GM06990 (cell line): ENCODE measurements around the gene PALMD.

ENCODE experiments used
- DNase-seq: peaks from one replicate; pipeline ENCODE4 v3.0.0-alpha.2; 2011; ENCODE audit not compliant: insufficient read length; ENCODE audit errors: extremely low read depth
- H3K27me3 ChIP-seq: replicated peaks from 2 replicates; pipeline ENCODE4 v1.6.0; 2011; ENCODE audit warnings: low read length; ENCODE audit not compliant: control insufficient read depth, insufficient read depth
- H3K36me3 ChIP-seq: 2 replicates; pipeline ENCODE4 v1.5.1; 2011; ENCODE audit warnings: low read length; ENCODE audit not compliant: control insufficient read depth, insufficient read depth
- H3K4me3 ChIP-seq: replicated peaks from 2 replicates; pipeline ENCODE4 v1.5.1; 2011; ENCODE audit warnings: low read depth, mild to moderate bottlenecking, control low read depth, low read length
- CTCF ChIP-seq: IDR thresholded peaks from 2 replicates; pipeline ENCODE4 v1.5.1; 2011; ENCODE audit warnings: low read length, control low read depth, mild to moderate bottlenecking, inconsistent platforms; ENCODE audit not compliant: insufficient read depth, poor library complexity, severe bottlenecking

PALMD gene

DNA sequence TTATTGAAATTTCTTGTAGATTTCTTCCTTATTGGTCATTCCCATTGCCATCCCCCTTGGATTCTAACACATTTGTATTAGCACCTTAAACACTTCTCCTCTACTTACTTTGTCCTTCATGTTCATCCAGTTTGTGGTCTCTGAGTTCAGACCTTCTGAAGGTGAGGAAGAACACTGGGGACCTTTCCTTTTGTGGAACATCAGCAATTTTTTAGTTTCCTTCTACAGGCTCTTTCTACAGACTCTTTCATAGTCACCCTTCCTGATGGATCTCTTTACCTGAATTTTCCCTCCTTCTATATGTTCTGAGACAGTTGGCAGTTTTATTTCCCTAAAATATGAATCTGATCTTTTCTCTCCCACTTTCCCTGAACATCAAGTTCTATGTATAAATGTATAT is 4.4 kb upstream of the PALMD start:
- TF ChIP-seq CTCF: no peak
- no peak for DNase-seq

GRCh38 chr1:99642053-99642452 is 3.9 kb upstream of the PALMD start:
- no peak for DNase-seq
- TF ChIP-seq CTCF: no peak
- no peak overlapping the region for H3K4me3 ChIP-seq
- H3K36me3 ChIP-seq: no peaks in the 10 kb centered on the region
- no peaks in the 10 kb centered on the region for H3K27me3 ChIP-seq

More for the DNA sequence above, 4.4 kb upstream of the PALMD start:
- no peak overlapping the region for H3K4me3 ChIP-seq
- H3K36me3 ChIP-seq: no peaks in the 10 kb centered on the region
- H3K27me3 ChIP-seq: no peaks in the 10 kb centered on the region

DNA sequence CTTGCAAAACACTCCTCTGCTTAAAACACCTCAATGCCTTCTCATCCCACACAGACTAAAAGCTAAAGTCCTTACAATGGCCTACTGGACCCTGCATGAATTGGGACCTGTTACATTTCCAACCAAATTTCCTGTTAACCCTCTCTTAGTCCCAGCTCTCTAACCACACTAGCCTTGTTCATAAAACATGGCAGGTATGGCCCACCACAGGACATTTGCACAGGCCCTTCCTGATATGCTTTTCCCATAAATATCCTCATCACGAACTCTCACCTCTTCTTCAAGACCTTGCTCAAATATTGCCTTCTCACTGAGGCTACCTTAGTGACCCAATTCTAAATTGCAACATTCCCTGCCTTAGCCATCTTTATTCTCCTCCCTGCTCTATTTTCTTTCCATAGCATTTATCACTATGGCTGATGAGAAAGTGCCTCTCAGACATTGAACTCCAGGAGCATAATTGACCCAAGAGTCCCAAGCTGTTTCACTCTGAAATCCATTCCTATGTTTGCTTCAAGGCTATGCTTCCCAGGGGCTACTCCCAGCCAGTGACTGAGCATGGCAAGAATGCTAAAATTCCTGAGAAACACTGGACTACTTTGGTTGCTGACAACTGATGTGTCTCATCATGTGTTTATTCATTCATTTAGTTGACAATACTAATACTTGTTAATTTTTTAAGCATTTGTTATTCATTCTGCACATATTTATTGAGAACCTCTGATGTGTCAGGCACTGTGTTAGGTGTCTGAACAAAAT is 2.7 kb upstream of the PALMD start:
- Histone ChIP-seq H3K4me3 (no peak overlapping the region), H3K27me3 (no peaks in the 10 kb centered on the region), H3K36me3 (no peaks in the 10 kb centered on the region)
- DNase-seq: no peak
- TF ChIP-seq CTCF: no peak

DNA sequence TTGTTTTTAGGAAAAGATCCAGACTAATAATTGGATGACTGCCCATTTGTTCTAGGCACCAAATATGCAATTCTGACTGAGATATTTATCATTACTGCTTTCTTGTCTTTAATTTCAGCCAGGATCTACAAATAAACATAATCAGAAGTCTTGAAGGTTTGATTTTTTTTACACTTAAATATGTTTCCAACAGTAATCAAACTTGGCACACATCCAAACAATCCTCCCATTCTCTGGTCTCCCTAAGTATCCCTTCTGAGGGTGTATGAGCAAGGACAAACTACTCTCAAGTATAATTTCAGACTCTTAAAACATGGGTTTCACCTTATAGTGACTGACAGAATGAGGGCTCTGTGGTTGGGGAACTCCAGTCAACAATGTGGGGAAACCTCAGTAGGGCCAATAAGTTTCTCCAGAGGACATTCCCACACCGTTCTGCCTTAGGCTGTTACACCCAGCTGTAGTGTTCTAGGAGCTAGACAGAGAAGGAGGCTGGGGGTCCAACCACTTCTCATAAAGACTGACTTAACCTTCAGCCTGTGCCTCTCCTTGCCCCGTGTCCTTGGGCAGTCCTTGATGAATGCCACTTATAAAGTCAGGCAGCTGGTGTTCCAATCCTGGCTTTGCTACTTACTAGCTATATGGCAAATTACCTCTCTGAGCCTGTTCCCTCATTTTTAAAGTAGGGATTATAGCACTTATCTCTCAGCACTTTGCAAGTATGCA is 1.5 kb upstream of the PALMD start:
- Histone ChIP-seq H3K27me3 (no peaks in the 10 kb centered on the region), H3K4me3 (no peak overlapping the region), H3K36me3 (no peaks in the 10 kb centered on the region)
- no peak for TF ChIP-seq CTCF
- no peak for DNase-seq

DNA sequence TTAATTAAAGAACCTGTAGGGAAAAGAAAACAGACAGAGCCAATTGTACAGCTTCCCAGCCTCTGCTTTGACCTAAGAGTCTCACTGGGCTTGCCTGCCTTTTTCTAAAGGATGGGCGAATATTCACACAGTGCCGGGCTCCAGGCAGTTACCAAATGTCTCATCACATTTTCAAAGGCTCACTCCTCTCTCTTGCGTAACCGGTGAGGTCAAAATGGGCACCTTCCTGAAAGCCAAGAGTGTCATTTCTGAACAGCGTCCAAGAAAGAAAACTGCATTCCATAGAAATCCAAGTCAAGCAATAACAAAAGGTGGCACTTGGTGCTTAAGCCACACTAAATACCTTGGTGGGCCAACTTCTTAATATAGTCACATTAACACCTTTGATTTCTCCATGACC is 710 bp upstream of the PALMD start:
- H3K36me3 ChIP-seq: no peaks in the 10 kb centered on the region
- no peak for DNase-seq
- no peak overlapping the region for H3K4me3 ChIP-seq
- TF ChIP-seq CTCF: no peak
- no peaks in the 10 kb centered on the region for H3K27me3 ChIP-seq
